H1 (cell line): Measurements from ENCODE around the gene ZBTB45. TPM values are rescaled to one million over a fixed set of nuclear protein-coding genes. Genes with fewer than 3 reads are reported as not detected.

Source experiments
- CHD2 ChIP-seq: IDR thresholded peaks from 2 replicates; pipeline ENCODE4 v1.6.1; 2012; ENCODE audit warnings: low read length, improper control_type of control experiment
- CTCF ChIP-seq, 3 experiments: IDR thresholded peaks; 1 replicate in 2 of 3; 2 replicates in 1 of 3; pipeline versions ENCODE4 v1.5.1 to v1.6.1; 2011; ENCODE audit warnings: low read length in 3 of 3, mild to moderate bottlenecking in 3 of 3, inconsistent platforms in 2 of 3, low read depth in 1 of 3, moderate library complexity in 1 of 3; ENCODE audit not compliant: insufficient read depth in 1 of 3; ENCODE audit errors: control extremely low read depth in 1 of 3
- SIRT6 ChIP-seq: IDR thresholded peaks from one replicate; pipeline ENCODE4 v1.7.1; 2012; ENCODE audit warnings: low read length, inconsistent platforms
- TAF7 ChIP-seq: optimal IDR thresholded peaks from 2 replicates; pipeline ENCODE3; 2011; ENCODE audit warnings: low read depth, mild to moderate bottlenecking, inconsistent platforms, low read length, moderate library complexity, borderline replicate concordance
- polyA plus RNA-seq, 7 experiments: library from polyadenylated mRNA; depleted of rRNA in 3 of 7; stranded (reverse) in 5 of 7; unstranded in 2 of 7; fragments of >200 nt in 5 of 7; fragments of 200-250 nt in 2 of 7; gene quantifications; 1 replicate in 5 of 7; 2 replicates in 1 of 7; 4 replicates in 1 of 7; pipeline versions ENCODE4 v1.2.1 to v1.2.3, GENCODE V29; 2011 to 2013; ENCODE audit warnings: missing spikeins in 2 of 7, mixed read lengths in 2 of 7
- total RNA-seq: library from RNA; stranded (reverse); fragmentation: NEBNext Ultra II Directional; extraction: Animal tissue kit (Norgen Biotek cat#: 25700); gene quantifications from 2 replicates; pipeline ENCODE4 v1.2.1, GENCODE V29; 2021

ZBTB45 gene
- total and polyA plus RNA-seq, 2 of the 8 experiments (the other 6 are each of a cell fraction or from before 2014, with no cell fraction given) = 16.9 to 17.2 TPM

DNA sequence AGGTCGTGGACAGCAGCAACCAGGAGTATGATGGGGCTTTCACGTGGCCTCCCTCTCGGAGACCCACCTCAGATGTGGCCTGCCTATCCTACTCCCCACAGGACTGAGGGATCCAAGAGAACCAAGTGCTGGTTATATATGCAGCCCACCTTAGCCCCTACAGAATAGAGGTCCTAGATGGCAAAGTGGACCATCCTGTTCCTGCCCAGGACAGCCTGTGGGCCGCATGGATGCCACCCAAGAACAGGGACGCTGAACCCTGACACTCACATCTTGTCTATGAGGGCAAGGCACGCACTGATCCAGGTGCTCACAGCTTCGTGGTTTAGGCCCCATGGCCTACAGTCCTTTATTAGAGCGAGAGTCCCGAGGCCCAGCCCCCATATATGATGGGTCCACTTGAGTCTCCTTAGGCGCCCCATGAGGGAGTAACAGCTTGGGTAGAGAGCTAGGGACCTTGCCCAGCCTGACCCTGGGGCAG, 6.4 kb downstream of the ZBTB45 start (continued):
- TF ChIP-seq CTCF (IDR thresholded peaks at IDR 0.05; ENCODE audit: control extremely low read depth in 1 of 3, insufficient read depth in 1 of 3, low read depth in 1 of 3, low read length in 3 of 3) = no peak
- TF ChIP-seq TAF7 = no peak
- no peak for TF ChIP-seq CHD2
- no peak for TF ChIP-seq SIRT6
- TF ChIP-seq, all 59 proteins: peak for 0
